Neuronal stem cell (in vitro differentiated cells): ENCODE data around the gene CD200R1L.

Source experiments
- DNase-seq: peaks from one replicate; pipeline ENCODE4 v3.0.0-alpha.2; 2013; ENCODE audit warnings: low spot score
- H2AFZ ChIP-seq: one replicate; pipeline ENCODE4 v1.6.1; 2013; ENCODE audit warnings: mild to moderate bottlenecking, low read length, inconsistent platforms
- H2AK5ac ChIP-seq: 2 replicates; pipeline ENCODE4 v1.6.1; 2013; ENCODE audit warnings: low read depth, mild to moderate bottlenecking, inconsistent platforms, low read length, moderate library complexity, mixed read lengths
- H2BK120ac ChIP-seq: 2 replicates; pipeline ENCODE4 v1.6.1; 2013; ENCODE audit warnings: low read depth, mild to moderate bottlenecking, inconsistent platforms, low read length, moderate library complexity, mixed read lengths
- H2BK12ac ChIP-seq: one replicate; pipeline ENCODE4 v1.6.1; 2013; ENCODE audit warnings: low read length, inconsistent platforms
- H2BK15ac ChIP-seq: 2 replicates; pipeline ENCODE4 v1.6.1; 2013; ENCODE audit warnings: mild to moderate bottlenecking, low read length, inconsistent platforms, mixed read lengths
- H2BK5ac ChIP-seq: one replicate; pipeline ENCODE4 v1.6.1; 2013; ENCODE audit warnings: inconsistent platforms, mild to moderate bottlenecking, low read length, moderate library complexity
- H3K14ac ChIP-seq: one replicate; pipeline ENCODE4 v1.6.1; 2013; ENCODE audit warnings: low read length, inconsistent platforms
- H3K18ac ChIP-seq: 2 replicates; pipeline ENCODE4 v1.6.1; 2013; ENCODE audit warnings: low read length, inconsistent platforms
- H3K23ac ChIP-seq: 2 replicates; pipeline ENCODE4 v1.6.1; 2013; ENCODE audit warnings: low read depth, mild to moderate bottlenecking, mixed read lengths, low read length, inconsistent platforms; ENCODE audit not compliant: poor library complexity
- H3K27ac ChIP-seq: replicated peaks from 3 replicates; pipeline ENCODE4 v1.5.1; 2013; ENCODE audit warnings: low read length, inconsistent platforms
- H3K27me3 ChIP-seq, 3 experiments: 2 replicates each; pipeline ENCODE4 v1.6.1; 2013; ENCODE audit warnings: low read length in 3 of 3, mild to moderate bottlenecking in 2 of 3, inconsistent platforms in 1 of 3, low read depth in 1 of 3, mixed read lengths in 1 of 3, moderate library complexity in 1 of 3; ENCODE audit not compliant: control insufficient read depth in 3 of 3, insufficient read depth in 3 of 3
- H3K36me3 ChIP-seq, 2 donors: replicated peaks in 1 of 2; 2 replicates each; pipeline ENCODE4 v1.6.1; 2013; ENCODE audit warnings: low read length in 2 of 2; ENCODE audit not compliant: control insufficient read depth in 2 of 2, insufficient read depth in 2 of 2
- H3K4ac ChIP-seq: 2 replicates; pipeline ENCODE4 v1.6.1; 2013; ENCODE audit warnings: inconsistent platforms, mild to moderate bottlenecking, low read length, moderate library complexity
- H3K4me1 ChIP-seq, 2 donors: 1 replicate in 1 of 2; 2 replicates in 1 of 2; pipeline ENCODE4 v1.6.1; 2013; ENCODE audit warnings: low read length in 2 of 2, low read depth in 1 of 2; ENCODE audit not compliant: control insufficient read depth in 2 of 2, insufficient read depth in 1 of 2
- H3K4me2 ChIP-seq: one replicate; pipeline ENCODE4 v1.6.1; 2013; ENCODE audit warnings: mild to moderate bottlenecking, low read length, inconsistent platforms; ENCODE audit not compliant: insufficient read depth, poor library complexity, severe bottlenecking
- H3K4me3 ChIP-seq, 2 donors: 2 replicates each; pipeline ENCODE4 v1.5.1; 2013; ENCODE audit warnings: low read length in 2 of 2, mild to moderate bottlenecking in 2 of 2, inconsistent platforms in 1 of 2, moderate library complexity in 1 of 2
- H3K79me1 ChIP-seq: one replicate; pipeline ENCODE4 v1.6.1; 2013; ENCODE audit warnings: low read depth, mild to moderate bottlenecking, inconsistent platforms, low read length, moderate library complexity
- H3K9ac ChIP-seq: one replicate; pipeline ENCODE4 v1.6.1; 2013; ENCODE audit warnings: mild to moderate bottlenecking, low read depth, low read length, inconsistent platforms; ENCODE audit not compliant: poor library complexity
- H3K9me3 ChIP-seq, 2 donors: replicated peaks in 1 of 2; 2 replicates each; pipeline versions ENCODE3 to v1.6.1; 2013; ENCODE audit warnings: low read length in 2 of 2, mild to moderate bottlenecking in 2 of 2, inconsistent platforms in 1 of 2, low read depth in 1 of 2, mixed read lengths in 1 of 2, moderate library complexity in 1 of 2; ENCODE audit not compliant: control insufficient read depth in 2 of 2, insufficient read depth in 1 of 2
- H4K8ac ChIP-seq: one replicate; pipeline ENCODE4 v1.6.1; 2013; ENCODE audit warnings: low read depth, mild to moderate bottlenecking, inconsistent platforms, low read length, moderate library complexity
- H4K91ac ChIP-seq: one replicate; pipeline ENCODE4 v1.6.1; 2013; ENCODE audit warnings: low read length, low read depth, mild to moderate bottlenecking, inconsistent platforms; ENCODE audit not compliant: poor library complexity
- WGBS, 2 donors: extraction: QIAGEN DNeasy Blood & Tissue Kit; methylation state at CpG; one replicate each; pipeline ENCODE4 v1.1.7; 2013; ENCODE audit warnings: missing lambda C conversion rate in 2 of 2, mixed read lengths in 1 of 2; ENCODE audit not compliant: insufficient read length in 2 of 2, insufficient replicate concordance in 1 of 2; ENCODE audit errors: extremely low coverage in 2 of 2; 5-methylcytosine and 5-hydroxymethylcytosine counted together

The CD200R1L gene

GRCh38 chr3:112786881-112787579, 59.6 kb downstream of the CD200R1L start:
- Histone ChIP-seq H3K36me3 (no peaks in the 10 kb centered on the region), H3K18ac (no peak overlapping the region), H3K9ac (no peak overlapping the region), H2AK5ac (no peak overlapping the region), H3K4me3 (no peak overlapping the region), H2BK12ac (no peak overlapping the region), H3K4me1 (no peaks in the 10 kb centered on the region), H3K4me2 (no peak overlapping the region), H3K4ac (no peak overlapping the region), H3K79me1 (no peaks in the 10 kb centered on the region), H3K27me3 (no peaks in the 10 kb centered on the region), H2BK5ac (no peak overlapping the region), H2BK120ac (no peak overlapping the region), H2AFZ (no peak overlapping the region), H4K91ac (no peak overlapping the region), H4K8ac (no peak overlapping the region), H3K27ac (no peak overlapping the region), H3K23ac (no peak overlapping the region), H3K14ac (no peak overlapping the region), H3K9me3 (peaks cover 0 to 4% of the 10 kb centered on the region in 2 donors), H2BK15ac (no peak overlapping the region)
- no CpG with 5 or more reads among the region's 3 CpGs for WGBS, 2 donors
- no peak for DNase-seq

GRCh38 chr3:112786002-112786590, 60.6 kb downstream of the CD200R1L start:
- no peak overlapping the region for H2AFZ ChIP-seq
- H3K27ac ChIP-seq = no peak overlapping the region
- WGBS, 2 donors = no CpG with 5 or more reads among the region's 2 CpGs
- no peak overlapping the region for H2BK5ac ChIP-seq
- no peaks in the 10 kb centered on the region for H3K36me3 ChIP-seq
- no peak overlapping the region for H4K8ac ChIP-seq
- no peaks in the 10 kb centered on the region for H3K4me1 ChIP-seq
- H3K14ac ChIP-seq = no peak overlapping the region
- H3K27me3 ChIP-seq = no peaks in the 10 kb centered on the region
- no peak overlapping the region for H3K9ac ChIP-seq
- no peak overlapping the region for H3K4me3 ChIP-seq
- H3K9me3 ChIP-seq = peaks cover 0 to 4% of the 10 kb centered on the region in 2 donors
- H3K4me2 ChIP-seq = no peak overlapping the region
- no peak overlapping the region for H3K18ac ChIP-seq
- no peak for DNase-seq
- H3K4ac ChIP-seq = no peak overlapping the region
- H3K23ac ChIP-seq = no peak overlapping the region
- H2BK12ac ChIP-seq = no peak overlapping the region
- no peak overlapping the region for H2BK120ac ChIP-seq
- H4K91ac ChIP-seq = no peak overlapping the region
- no peak overlapping the region for H2AK5ac ChIP-seq
- H2BK15ac ChIP-seq = no peak overlapping the region
- H3K79me1 ChIP-seq = no peaks in the 10 kb centered on the region

GRCh38 chr3:112785321-112786001, 61.2 kb downstream of the CD200R1L start:
- peaks cover 0 to 4% of the 10 kb centered on the region in 2 donors for H3K9me3 ChIP-seq
- WGBS, 2 donors = no CpG with 5 or more reads among the region's 9 CpGs
- H3K9ac ChIP-seq = no peak overlapping the region
- no peak overlapping the region for H4K91ac ChIP-seq
- H3K4me2 ChIP-seq = no peak overlapping the region
- H3K36me3 ChIP-seq = no peaks in the 10 kb centered on the region
- H4K8ac ChIP-seq = no peak overlapping the region
- no peak overlapping the region for H3K4ac ChIP-seq
- DNase-seq = no peak
- no peak overlapping the region for H2BK12ac ChIP-seq
- H2AK5ac ChIP-seq = no peak overlapping the region
- no peaks in the 10 kb centered on the region for H3K79me1 ChIP-seq
- no peak overlapping the region for H2BK120ac ChIP-seq
- no peak overlapping the region for H3K4me3 ChIP-seq
- no peak overlapping the region for H3K27ac ChIP-seq
- H3K27me3 ChIP-seq = no peaks in the 10 kb centered on the region
- no peak overlapping the region for H3K14ac ChIP-seq
- no peak overlapping the region for H2BK5ac ChIP-seq
- no peak overlapping the region for H3K18ac ChIP-seq
- no peaks in the 10 kb centered on the region for H3K4me1 ChIP-seq
- no peak overlapping the region for H3K23ac ChIP-seq
- H2AFZ ChIP-seq = no peak overlapping the region
- H2BK15ac ChIP-seq = no peak overlapping the region

GRCh38 chr3:112782491-112782890, 64.2 kb downstream of the CD200R1L start:
- H3K4me1 ChIP-seq = no peaks in the 10 kb centered on the region
- no peak overlapping the region for H2BK5ac ChIP-seq
- no CpG with 5 or more reads among the region's 2 CpGs for WGBS, 2 donors
- H3K36me3 ChIP-seq = no peaks in the 10 kb centered on the region
- no peak for DNase-seq
- no peak overlapping the region for H2BK12ac ChIP-seq
- no peaks in the 10 kb centered on the region for H3K79me1 ChIP-seq
- H3K27ac ChIP-seq = no peak overlapping the region
- no peak overlapping the region for H2BK120ac ChIP-seq
- no peak overlapping the region for H3K18ac ChIP-seq
- H3K4me3 ChIP-seq = no peak overlapping the region
- no peak overlapping the region for H4K8ac ChIP-seq
- no peak overlapping the region for H2BK15ac ChIP-seq
- no peaks in the 10 kb centered on the region for H3K9me3 ChIP-seq
- no peak overlapping the region for H3K9ac ChIP-seq
- no peak overlapping the region for H3K4ac ChIP-seq
- H2AK5ac ChIP-seq = no peak overlapping the region
- H4K91ac ChIP-seq = no peak overlapping the region
- H3K23ac ChIP-seq = no peak overlapping the region
- H3K4me2 ChIP-seq = no peak overlapping the region
- H3K14ac ChIP-seq = no peak overlapping the region
- no peak overlapping the region for H2AFZ ChIP-seq
- no peaks in the 10 kb centered on the region for H3K27me3 ChIP-seq
